HG02885 (cell line): ENCODE measurements around the gene NUDT4.
"Not testable (repeated sequence)": the region's sequence is repeated elsewhere in the genome, so short reads cannot be mapped to it uniquely, and the experiment has no call there.

Experiments used
- ATAC-seq: cut with Tn5 transposase; IDR thresholded peaks from one replicate; pipeline ENCODE4 v1.9.1; 2021; ENCODE audit warnings: mild to moderate bottlenecking; ENCODE audit not compliant: unreplicated experiment, poor library complexity

NUDT4 gene

DNA sequence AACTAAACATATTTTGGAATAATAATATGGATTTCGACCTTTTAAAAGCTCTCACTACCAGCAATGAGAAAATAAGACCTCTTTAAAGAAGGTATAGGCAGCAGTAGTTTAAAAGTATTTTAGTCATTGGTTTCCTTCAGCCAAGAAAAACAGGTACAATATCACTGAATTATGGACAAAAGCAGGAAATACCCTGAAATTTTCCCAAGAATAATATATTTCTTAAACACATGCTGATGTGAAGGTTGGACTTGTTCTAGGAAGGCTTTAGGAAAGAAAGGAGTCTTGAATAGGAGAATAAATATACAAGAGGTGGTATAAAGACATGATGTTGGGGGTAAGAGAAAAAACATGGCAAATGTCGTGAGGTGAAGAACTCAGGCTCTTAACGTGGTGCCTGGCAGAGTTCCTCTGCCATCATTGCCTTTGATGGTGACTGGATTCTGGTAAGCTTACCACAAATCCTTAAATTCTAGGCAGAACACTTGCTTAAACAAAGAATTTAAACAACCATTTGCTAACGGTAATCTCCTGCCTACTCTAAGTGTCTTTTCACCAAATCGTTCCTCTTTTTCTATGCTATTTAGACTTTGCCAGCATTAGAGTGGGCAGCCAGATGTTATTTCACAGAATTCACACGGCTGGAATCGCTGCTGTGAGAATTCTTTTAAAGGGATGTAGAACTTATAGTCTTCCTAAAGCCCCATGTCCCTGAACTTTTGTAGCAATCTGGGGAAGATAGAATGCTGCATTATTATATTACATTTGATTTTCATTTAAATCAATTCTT is 11.9 kb upstream of the NUDT4 start:
- no peak for ATAC-seq

DNA sequence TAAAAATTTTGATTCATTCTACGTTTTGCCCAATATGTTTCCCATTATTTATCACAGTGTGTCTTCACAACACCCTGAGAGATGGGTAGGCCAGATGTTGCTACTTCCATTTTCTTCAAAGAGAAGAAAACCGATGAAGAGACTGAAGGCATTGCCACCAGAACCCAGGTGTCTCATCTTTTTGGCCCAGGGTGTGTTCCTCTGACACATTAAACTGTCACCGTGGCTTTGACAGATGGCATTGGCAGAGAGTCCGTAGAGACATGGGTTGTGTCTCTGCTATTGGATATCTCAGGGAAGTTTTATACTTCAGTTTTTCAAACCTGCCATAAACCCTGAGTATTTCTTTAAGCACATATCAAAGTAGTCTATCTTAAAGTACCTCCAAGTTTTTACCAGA is 11.3 kb upstream of the NUDT4 start:
- no peak for ATAC-seq

DNA sequence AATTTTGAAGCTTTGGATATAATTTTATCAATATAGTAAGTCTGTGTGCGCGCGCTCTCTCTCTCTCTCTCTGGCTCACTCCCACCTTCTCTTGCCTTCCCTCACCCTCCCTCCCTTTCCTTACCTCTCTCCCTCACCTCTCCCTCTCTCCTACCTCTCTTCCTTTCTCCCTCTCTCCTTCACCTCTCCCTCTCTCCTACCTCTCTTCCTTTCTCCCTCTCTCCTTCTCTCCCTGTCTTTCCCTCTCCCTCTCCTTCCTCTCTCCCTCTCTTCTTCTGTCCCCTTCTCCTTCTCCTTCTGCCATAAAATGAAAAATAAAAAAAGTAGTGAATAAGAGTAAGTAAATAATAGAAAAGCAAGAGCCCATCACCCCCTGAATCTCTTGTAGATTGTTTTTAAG is 9.0 kb upstream of the NUDT4 start:
- no peak for ATAC-seq

DNA sequence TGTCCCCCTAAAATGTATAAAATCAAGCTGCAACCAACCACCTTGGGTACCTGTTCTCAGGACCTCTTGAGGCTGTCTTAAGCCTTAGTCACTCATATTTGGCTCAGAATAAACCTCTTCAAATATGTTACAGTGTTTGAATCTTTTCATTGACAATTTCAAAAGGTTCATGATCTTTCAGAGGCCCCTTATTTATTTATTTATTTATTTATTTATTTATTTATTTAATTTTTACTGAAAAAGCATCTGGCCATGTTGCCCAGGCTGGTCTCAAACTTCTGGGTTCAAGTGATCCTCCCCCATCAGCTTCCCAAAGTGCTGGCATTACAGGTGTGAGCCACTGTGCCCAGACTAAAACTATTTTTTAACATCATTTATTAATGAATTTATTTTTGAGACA is 8.2 kb upstream of the NUDT4 start:
- ATAC-seq = no peak

DNA sequence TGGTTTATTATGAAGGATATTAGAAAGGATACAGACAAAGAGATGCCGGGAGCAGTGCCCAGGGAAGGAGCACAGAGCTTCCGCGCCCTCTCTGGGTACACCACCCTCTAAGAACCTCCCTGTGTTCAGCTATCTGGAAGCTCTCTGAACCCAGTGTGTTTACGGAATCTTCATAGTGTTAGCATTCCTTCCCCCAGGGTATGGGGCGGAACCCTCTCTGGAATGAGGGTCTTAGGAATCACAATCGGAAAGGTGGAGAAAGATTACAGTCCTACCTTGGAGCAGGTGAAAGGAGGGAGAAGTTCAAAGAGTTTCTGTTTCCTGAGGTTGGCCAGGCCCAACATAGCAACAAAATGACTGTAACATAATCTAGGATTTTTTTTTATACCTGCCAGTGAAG is 6.8 kb upstream of the NUDT4 start:
- no peak for ATAC-seq

DNA sequence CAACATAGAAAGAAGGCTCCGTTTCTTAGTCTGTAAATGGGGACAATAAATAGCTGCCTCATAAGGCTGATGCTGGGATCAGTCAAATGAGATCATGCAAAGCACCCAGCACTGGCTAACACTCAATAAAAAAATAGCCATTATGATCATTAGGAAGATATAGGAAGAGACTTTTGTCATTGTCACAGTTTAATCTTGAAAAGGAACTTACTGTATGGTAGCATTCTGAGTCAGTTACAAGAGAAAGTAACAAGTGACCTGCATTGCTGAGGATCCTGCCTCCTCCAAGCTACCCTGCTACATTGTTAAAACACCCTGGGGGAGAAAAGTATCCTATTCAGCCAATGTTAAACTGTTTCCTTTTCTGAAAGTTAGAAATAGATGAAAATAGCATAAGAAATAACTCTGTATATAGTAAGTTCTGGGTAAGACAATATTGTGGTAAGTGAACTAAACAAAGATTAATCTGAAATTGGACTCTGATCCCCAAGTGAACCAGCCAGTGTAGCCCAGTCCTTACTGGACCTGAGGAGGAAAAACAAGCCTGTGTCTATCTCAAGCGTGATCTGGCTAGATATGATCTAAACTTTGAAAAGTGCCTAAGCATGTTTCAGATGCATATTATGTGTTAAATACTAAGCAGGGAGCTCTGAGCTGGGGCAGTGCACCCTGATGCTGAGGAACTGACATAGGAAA is 3.6 kb upstream of the NUDT4 start:
- peak; percentile 22 for ATAC-seq

DNA sequence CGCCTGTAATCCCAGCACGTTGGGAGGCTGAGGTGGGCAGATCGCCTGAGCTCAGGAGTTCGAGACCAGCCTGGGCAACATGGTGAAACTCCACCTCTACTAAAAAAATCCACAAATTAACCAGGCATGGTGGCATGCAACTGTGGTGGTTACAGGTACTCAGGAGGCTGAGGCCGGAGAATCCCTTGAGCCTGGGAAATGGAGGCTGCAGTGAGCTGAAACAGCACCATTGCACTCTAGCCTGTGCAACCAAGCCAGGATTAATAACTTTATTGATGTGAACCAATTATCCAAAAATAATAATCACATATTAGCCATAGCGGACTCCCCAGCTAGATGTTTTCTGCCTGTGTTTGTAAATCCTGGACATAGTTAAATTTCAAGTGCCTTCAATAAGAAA is 1.8 kb upstream of the NUDT4 start:
- ATAC-seq = no peak

DNA sequence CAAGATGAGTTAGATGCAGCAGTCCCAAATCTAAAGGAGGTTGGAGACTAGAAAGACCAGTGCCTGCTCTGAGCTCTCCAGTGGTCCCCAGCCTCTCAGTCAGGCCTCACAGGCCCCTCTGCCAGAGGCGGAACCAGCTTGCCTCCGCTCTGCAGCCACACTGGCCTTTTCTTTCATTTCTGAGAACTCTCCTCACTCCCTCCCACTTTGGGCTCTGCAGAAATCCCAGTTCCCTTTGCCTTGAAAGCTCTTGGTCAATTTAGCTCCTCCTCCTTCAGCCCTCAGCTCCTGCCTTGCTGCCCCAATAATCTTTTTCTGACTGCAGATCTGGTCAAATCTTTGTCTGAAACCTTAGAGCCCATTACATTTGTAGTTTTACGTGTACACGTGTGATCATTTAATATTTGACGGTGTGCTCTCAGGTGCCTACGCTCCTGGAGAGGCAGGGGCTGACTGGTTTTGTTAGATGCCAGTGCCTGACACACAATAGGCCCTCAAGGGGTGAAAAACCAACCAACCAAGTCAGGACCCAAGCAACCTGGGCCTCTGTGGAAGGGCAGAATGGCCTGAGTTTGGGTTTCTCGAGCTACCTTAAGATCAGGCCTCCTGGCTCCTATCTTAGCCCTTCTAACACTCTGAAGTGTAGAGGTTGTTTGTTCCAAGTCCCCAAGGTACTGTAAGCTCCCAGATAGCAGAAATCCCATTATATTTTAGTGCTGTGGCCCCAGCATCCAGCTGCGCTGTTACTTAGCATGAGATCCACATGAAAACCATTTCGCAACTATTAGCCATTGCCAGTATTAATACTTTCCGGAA is 1.1 kb upstream of the NUDT4 start:
- no peak for ATAC-seq

DNA sequence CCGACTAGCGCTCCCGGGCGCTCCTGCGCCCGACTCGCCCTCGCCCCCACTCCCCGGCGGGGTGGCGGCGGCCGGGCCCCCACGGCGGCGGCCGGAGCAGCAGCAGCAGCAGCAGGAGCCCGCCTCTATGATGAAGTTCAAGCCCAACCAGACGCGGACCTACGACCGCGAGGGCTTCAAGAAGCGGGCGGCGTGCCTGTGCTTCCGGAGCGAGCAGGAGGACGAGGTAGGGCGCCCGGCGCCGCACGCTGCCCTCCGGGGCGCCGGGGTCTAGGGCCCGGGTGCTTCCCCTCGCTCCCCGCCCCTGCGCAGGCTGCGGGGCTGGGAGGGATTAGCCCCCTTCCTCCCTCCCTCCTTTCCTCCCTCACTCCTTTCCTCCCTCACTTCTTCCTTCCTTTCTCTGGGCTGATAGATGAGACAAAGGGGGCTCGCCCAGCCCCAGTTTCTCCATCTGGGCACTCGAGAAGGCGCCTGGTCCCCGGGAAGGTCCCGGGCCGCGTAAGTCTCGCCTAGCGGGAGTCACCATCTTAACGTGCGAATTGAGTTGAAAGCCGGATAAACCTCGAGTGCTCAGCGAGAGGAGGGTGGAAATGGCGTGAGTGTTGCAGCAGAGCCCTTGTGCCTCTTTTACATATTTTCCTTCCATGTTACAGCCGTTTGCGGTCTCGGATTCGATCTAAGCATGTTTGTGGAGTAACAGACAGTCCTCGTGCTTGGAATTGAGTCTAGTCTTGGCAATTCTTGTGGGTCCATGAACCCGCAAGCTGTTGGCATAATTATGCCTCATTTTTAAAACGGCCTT is 672 bp downstream of the NUDT4 start:
- peak; percentile 33 for ATAC-seq

DNA sequence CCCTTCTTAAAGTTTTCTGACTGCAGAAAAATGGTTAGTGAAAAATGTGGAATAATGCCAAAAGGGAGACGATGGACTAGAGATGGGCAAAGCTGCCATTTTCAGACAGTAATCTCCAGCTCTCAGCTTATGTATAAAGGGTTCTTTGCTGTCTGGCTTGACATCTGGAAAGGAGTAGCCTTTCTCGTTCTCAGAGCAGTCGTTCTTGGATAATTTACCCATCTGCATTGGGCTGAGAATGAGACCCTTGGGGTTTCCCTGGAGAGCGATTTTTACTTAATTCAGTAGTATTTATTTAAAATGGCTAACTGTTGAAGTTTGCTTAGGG is 1.2 kb downstream of the NUDT4 start:
- ATAC-seq = no peak

DNA sequence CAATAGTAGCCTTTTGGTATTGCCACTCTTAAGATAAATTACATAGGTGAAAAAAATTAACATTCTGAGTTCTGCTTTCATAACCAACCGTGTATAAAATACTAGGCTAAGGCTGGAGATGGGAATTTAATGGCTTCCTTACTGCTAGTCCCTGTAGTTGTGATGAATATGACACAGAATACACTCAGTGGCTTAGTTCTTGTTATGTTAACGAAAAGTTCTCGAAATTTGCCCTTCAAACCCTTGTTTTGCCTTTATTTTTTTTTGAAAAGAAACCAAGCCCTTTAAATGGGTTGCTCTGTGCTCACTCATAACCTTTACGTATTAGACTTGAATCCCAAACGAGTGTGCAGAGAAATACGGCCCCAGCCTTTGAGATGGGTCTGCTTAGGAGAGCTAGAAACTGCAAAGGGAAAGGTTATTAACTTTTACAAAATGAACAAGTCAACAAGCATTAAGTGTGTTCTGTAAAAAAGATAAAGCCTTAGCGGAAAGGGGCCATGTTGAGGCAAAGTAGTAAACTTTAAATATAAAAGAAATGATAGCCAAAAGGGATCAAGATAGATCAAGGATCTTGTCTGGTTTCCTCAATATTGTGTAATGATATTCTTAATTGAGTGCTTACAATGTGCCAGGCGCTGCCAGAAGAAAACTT is 1.7 kb downstream of the NUDT4 start:
- no peak for ATAC-seq

DNA sequence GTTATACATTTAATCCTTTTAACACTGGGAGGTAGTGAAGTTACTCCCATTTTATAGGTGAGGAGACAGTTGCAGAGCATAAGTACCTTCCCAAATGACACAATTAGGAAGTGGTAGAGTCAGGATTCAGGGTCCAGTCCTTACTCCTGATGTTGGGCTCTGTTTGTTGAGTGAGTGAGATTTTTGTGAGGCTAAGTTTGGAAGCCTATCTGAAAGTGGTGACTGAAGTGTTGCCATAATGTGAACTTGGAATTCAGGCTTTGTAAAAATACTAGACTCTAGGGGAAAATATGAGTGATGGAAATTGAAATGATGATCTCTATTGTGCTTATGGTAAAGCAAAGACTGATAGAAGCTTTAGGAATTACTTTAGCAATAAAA is 2.2 kb downstream of the NUDT4 start:
- ATAC-seq = no peak

DNA sequence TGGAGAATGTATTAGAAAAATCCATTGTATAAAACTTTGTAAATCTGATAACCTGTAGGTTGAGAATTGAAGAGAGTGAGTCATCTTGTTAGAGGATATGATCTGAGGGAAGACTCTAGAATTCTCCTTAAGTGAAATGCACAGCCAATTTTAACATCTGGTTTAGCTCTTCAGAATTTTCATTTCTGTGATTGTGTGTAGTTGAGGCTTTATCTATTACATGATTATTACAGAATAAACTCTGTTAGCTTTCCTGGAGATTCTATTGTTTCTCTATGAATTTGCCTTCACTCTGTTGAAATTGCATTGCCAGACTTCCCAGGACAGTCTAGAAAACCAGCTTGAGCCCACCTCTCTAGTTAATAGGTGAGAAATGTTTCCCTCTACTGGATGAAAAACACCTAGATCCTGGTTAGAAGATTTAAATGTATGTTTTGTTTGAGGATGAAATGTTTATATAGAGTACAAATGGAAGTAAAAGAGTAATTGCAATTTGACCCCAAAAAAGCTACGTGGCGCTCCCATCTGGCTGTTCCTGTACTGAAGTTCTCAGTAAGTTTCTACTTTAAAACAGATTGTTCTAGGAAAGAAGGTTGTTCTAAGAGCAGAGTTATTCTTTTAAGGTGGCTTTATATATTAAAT is 2.9 kb downstream of the NUDT4 start:
- ATAC-seq = no peak

DNA sequence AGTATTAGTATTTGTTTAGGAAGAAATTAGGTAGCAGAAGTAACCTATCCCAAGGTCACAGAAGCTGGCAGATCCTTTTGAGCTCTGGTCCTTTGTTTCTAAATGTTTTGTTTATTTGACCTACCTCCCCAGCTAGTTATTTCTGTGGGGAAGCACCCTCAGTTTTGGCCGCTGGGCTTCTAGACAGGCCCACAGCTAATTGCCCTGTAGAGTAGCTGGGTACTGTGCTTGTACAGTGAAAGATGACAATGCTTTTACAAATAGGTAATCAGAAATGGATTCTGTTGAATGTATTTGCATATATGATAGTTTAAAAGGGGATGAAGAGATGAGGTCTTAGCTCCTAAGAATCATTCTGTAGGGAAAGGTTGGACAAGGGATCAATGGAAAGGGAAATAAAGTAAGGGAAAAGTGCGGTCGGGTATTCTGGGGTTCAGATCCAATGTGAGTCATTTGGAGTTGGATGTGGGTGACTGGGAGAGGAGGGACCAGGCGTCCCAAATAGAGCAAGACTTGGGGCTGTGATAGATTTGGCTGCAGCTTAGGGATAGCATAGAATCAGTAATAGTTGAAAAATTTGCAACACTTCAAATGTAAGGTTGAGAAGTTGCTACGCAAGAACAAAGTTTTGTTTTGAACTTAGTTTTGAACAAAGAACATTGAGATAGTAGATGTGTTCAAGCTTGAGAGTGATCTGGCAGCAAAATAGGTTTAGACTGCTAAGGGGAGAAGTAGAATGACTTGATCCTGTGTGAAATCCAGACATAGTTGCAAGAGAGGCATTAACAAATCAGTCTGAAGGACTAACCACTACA is 3.6 kb downstream of the NUDT4 start:
- no peak for ATAC-seq

DNA sequence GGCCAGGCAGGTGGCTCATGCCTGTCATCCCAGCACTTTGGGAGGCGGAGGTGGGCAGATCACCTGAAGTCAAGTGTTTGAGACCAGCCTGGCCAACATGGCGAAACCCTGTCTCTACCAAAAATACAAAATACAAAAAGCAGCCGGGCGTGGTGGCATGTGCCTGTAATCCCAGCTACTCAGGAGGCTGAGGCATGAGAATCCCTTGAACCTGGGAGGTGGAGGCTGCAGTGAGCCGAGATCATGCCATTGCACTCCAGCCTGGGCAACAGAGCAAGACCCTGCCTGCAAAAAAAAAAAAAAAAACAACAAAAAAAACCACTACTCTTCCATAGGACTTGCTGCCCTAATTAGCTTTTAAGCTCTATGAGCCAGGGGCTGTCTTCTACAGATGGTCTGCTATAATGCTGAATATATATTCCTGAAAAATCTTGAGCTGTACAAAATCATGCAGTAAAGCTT is 4.3 kb downstream of the NUDT4 start:
- ATAC-seq = not testable (repeated sequence)

DNA sequence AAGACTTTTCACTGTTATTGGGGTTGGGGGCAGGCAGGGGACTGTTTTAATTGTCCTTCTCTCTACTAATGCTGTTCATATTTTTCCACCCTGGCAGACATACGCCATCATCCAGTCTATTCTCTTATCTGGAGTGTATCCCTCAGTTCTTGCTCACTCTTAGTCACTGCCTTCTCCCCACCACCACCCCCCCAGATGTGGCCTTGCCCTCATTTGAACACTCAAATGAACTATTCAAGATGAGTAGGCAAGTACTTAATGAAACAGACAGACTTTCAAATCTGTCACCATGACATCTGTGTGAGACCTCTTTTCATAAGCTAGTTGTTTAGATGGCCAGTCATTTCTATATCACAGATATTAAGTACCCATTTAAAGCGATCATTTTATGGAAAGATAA is 10.1 kb downstream of the NUDT4 start:
- ATAC-seq = no peak

DNA sequence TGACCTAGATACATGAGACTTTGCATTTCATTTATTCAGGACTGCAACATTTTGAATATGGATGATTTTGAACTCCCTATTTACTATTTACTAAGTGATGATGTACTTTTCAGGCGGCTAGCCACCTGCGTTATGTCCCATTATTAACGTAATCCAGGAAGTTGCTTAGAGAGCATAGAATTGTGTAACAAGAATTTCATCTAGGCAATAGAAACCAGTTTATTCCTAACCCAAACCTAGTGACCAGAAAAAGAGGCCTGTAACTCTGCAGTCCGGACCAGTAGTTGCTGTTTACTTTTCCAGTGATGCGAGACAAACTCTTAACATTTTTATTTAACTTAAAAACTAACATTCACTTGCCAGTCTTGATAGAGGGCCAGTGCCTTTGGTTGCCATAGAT is 12.3 kb downstream of the NUDT4 start:
- no peak for ATAC-seq

DNA sequence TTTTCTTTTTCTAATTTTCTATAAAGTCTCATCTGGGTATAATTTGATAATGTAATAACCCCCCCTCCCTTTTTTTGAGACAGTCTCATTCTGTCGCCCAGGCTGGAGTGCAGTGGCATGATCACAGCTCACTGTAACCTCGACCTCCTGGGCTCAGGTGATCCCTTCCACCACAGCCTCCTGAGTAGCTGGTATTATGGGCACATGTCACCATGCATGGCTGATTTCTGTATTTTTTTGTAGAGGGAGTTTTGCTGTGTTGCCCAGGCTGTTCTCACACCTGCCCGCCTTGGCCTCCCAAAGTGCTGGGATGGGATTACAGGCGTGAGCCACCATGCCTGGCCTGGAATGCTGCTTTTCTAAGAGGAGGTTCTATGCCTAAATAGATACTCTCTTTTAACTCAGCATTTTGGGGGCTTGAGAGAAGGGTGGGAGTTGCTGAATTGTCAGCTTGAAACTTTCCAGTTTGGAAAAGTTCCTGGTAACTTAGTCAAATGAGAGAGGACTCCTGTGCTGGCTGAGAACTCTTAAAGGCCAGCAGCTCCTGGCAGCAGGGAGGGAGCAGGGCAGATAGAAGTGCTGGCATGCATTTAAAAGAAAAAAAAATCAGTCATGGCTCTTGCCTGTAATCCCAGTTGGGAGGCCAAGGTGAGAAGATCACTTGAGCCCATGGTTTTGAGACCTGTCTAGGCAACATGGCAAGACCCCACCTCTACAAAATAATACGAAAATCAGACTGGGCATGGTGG is 13.0 kb downstream of the NUDT4 start:
- no peak for ATAC-seq
